Gastrocnemius medialis (tissue), 4 donors: ENCODE results near the gene PBX1. TPM values are rescaled to one million over a fixed set of nuclear protein-coding genes. Genes with fewer than 3 reads are reported as not detected.

Experiments used
- ATAC-seq, 2 donors: fragments of 150-250 bp; one replicate each; pipeline ENCODE4 v1.9.1; 2016
- DNase-seq, 2 donors: peaks; one replicate each; pipeline ENCODE4 v3.0.0-alpha.2; 2019
- H3K27ac ChIP-seq, 4 donors: fragments of 200-600 bp; sonication (generic); 1 replicate in 1 of 4; 2 replicates in 3 of 4; pipeline ENCODE4 v1.5.1; 2016 to 2018; ENCODE audit warnings: mild to moderate bottlenecking in 2 of 4, moderate library complexity in 1 of 4
- H3K27me3 ChIP-seq, 3 donors: fragments of 200-600 bp; sonication (generic) in 2 of 3; 1 replicate in 1 of 3; 2 replicates in 2 of 3; pipeline versions ENCODE4 v1.5.1 to v1.6.0; 2016 to 2019; ENCODE audit warnings: mild to moderate bottlenecking in 1 of 3, moderate library complexity in 1 of 3
- H3K36me3 ChIP-seq, 2 donors: fragments of 200-600 bp; sonication (generic) in 1 of 2; one replicate each; pipeline ENCODE4 v1.5.1; 2017 to 2018
- H3K4me1 ChIP-seq, 2 donors: fragments of 200-600 bp; sonication (generic) in 1 of 2; one replicate each; pipeline ENCODE4 v1.5.1; 2016 to 2017; ENCODE audit warnings: mild to moderate bottlenecking in 2 of 2
- H3K4me3 ChIP-seq, 4 donors: fragments of 200-600 bp; sonication (generic) in 3 of 4; 1 replicate in 1 of 4; 2 replicates in 3 of 4; pipeline ENCODE4 v1.5.1; 2016 to 2019; ENCODE audit warnings: mild to moderate bottlenecking in 2 of 4
- H3K9me3 ChIP-seq, 3 donors: fragments of 200-600 bp; sonication (generic) in 2 of 3; 1 replicate in 1 of 3; 2 replicates in 2 of 3; pipeline ENCODE4 v1.5.1; 2016 to 2019
- POLR2A ChIP-seq, 2 donors: fragments of 450-650 bp; IDR thresholded peaks; one replicate each; pipeline ENCODE4 v1.6.1; 2017; ENCODE audit warnings: antibody characterized with exemption in 2 of 2, mild to moderate bottlenecking in 2 of 2, moderate library complexity in 2 of 2
- in situ Hi-C, 4 donors: fragments of 200-750 bp; cut with MboI; loops; one replicate each; pipeline versions ENCODE4 v1.15.0 to v1.8.0; 2017; ENCODE audit warnings: low sequenced_read_pairs in 4 of 4
- intact Hi-C: fragments of 100-400 bp; cut with DNase I; formaldehyde crosslinking; loops from one replicate; pipeline ENCODE4 v1.15.1; 2023; ENCODE audit warnings: low total_unique reads
- total RNA-seq, 4 donors: library from RNA; depleted of rRNA; stranded (reverse); fragments of >200 nt; gene quantifications; one replicate each; pipeline versions ENCODE4 v1.1.0 to v1.2.3, GENCODE V29; 2016
- TF ChIP-seq, protein P1 (sequence below), 5 experiments: fragments of 450-650 bp in 3 of 5; fragments of 200-600 bp in 2 of 5; sonication (generic) in 2 of 5; IDR thresholded peaks in 4 of 5; conservative IDR thresholded peaks in 1 of 5; 1 replicate in 4 of 5; 2 replicates in 1 of 5; pipeline ENCODE4 v1.5.1; 2016 to 2019; ENCODE audit warnings: antibody characterized with exemption in 5 of 5, mild to moderate bottlenecking in 3 of 5, moderate library complexity in 3 of 5

Gene PBX1
- total RNA-seq, 4 donors from 2014 or later = 21.7 to 36.5 (median 29.0) TPM

DNA sequence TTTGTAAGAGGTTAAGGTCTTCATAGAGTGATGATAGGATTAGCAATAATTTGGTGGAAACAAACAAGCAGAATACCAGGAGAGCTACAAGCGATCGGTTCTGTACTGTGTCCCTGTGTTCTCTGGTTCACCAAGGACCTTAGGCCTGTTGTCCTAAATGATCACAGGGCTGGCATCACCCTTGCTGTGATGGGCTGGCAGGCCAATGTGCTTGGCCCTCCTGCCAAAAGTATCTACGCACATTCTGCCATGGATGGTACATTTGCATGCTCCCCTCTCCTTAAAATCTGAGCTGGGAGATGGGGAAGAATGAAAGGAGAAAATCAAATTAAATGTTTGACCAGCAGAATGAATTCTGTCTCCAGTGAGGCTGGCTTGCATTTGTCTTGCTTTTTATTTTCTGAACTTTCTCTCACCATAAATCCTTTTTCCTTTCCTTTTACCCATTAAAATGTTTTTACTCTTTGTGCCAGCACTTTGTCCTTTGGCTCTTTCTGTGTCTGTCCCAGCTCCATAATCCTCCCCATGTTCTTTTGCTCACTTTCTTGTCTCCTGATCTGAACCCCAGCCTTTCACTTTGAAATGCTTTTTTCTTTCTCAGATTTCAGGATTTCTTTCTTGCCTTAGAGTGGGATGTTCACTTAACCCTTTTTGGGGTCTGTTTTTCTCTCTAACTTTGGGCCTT is 51.7 kb downstream of the PBX1 start:
- no peaks in the 10 kb centered on the region for H3K36me3 ChIP-seq
- peak; percentile 20 to 29 for ATAC-seq
- no peak for TF ChIP-seq POLR2A (IDR thresholded peaks at IDR 0.05)
- TF ChIP-seq, protein P1, sequence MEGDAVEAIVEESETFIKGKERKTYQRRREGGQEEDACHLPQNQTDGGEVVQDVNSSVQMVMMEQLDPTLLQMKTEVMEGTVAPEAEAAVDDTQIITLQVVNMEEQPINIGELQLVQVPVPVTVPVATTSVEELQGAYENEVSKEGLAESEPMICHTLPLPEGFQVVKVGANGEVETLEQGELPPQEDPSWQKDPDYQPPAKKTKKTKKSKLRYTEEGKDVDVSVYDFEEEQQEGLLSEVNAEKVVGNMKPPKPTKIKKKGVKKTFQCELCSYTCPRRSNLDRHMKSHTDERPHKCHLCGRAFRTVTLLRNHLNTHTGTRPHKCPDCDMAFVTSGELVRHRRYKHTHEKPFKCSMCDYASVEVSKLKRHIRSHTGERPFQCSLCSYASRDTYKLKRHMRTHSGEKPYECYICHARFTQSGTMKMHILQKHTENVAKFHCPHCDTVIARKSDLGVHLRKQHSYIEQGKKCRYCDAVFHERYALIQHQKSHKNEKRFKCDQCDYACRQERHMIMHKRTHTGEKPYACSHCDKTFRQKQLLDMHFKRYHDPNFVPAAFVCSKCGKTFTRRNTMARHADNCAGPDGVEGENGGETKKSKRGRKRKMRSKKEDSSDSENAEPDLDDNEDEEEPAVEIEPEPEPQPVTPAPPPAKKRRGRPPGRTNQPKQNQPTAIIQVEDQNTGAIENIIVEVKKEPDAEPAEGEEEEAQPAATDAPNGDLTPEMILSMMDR (IDR thresholded peaks at IDR 0.05 in 4 of 5, conservative IDR thresholded peaks at IDR 0.05 in 1 of 5) = no peak
- no peak overlapping the region for H3K4me3 ChIP-seq
- intact Hi-C loops = loop anchor here (5.0 kb wide), 1 partner anchor 48 kb away; no protein-coding TSS in a partner anchor
- H3K9me3 ChIP-seq = no peaks in the 10 kb centered on the region
- peak overlapping the region; percentile 78 to 85 (median 82) for H3K27ac ChIP-seq
- in situ Hi-C loops = no loop called here
- H3K4me1 ChIP-seq = peaks cover 70 to 81% of the 10 kb centered on the region in 2 donors
- H3K27me3 ChIP-seq = no peaks in the 10 kb centered on the region
- peak in 1 of 2 donors; percentile 58 for DNase-seq

DNA sequence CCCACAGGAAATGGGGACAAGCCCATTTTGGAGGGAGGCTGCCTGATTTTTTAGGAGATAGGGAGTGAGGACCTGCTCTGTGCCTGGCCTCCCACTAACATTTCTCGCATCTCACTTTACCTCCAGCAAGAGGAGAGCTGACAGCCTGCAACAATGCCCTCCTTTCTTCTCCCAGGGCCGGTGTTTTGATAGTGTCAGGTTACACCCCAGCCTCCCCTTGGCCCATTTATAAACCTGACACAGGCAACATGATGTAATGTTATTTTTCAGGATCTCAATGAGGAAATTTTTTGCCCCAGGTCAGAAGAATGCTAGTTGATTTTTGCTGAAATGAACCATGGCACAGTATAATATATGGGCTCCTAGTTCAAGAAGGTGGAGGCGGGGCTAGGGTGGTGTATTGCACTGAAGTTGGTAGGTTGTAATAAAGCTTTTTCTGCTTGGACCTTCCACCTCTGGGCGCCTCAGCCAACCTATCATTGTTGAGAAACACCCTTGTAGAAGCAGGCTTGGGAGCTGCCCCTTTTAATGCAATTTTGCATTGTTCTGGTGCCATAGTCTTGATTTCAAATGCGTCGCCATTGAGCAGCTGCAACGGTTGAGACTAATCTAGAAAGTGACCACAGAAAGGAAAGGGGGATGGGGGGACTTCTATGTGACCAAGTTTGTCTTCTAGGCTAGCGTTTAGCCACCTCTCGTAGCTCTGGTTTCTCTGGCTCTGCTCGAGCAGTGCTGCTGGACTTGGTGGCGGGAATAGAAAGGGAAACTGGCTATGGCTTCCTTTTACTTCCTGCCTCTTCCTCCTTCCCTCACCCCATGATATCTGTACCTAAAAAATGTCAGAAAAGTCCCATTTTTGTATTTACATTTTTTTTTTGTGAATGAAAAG is 53.0 kb downstream of the PBX1 start:
- Histone ChIP-seq H3K27ac (peak overlapping the region; percentile 78 to 85 (median 82)), H3K4me3 (peak overlapping the region; percentile 34 to 43 (median 36)), H3K36me3 (no peaks in the 10 kb centered on the region), H3K9me3 (no peaks in the 10 kb centered on the region), H3K27me3 (no peaks in the 10 kb centered on the region), H3K4me1 (peaks cover 65 to 76% of the 10 kb centered on the region in 2 donors)
- in situ Hi-C loops (no loop called here), intact Hi-C loops (loop anchor here (5.0 kb wide), 1 partner anchor 50 kb away; no protein-coding TSS in a partner anchor)
- ATAC-seq = peak; percentile 77 to 84
- TF ChIP-seq, protein P1 (IDR thresholded peaks at IDR 0.05 in 4 of 5, conservative IDR thresholded peaks at IDR 0.05 in 1 of 5) = no peak
- no peak for TF ChIP-seq POLR2A (IDR thresholded peaks at IDR 0.05)
- peak; percentile 35 to 66 for DNase-seq

DNA sequence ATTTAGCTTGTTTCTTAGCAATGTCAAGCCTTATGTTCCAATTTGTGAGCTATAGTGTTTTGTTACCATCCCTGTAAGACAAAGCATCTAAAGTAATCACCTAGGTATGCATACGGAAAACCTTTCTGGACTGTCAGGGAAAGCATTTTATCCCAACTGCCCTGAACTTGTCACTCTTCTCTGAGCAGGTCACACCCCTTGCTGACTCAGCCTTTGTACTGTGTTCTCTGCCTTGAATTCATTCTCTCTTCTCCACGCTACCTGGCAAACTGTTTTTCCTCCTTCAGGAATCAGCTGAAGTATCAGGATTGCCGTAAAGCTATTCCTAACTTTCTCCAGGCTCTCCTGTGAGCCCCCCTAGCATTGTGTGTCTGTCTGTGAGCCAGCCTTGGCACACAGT is 54.2 kb downstream of the PBX1 start:
- TF ChIP-seq, protein P1 (IDR thresholded peaks at IDR 0.05 in 4 of 5, conservative IDR thresholded peaks at IDR 0.05 in 1 of 5) = no peak
- TF ChIP-seq POLR2A (IDR thresholded peaks at IDR 0.05) = no peak
- Histone ChIP-seq H3K36me3 (no peaks in the 10 kb centered on the region), H3K9me3 (no peaks in the 10 kb centered on the region), H3K4me3 (no peak overlapping the region), H3K27me3 (no peaks in the 10 kb centered on the region), H3K27ac (peak overlapping the region; percentile 78 to 85 (median 82)), H3K4me1 (peaks cover 65 to 73% of the 10 kb centered on the region in 2 donors)
- intact Hi-C loops = loop anchor here (5.0 kb wide), 1 partner anchor 51 kb away; no protein-coding TSS in a partner anchor
- DNase-seq = no peak
- peak; percentile 52 to 64 for ATAC-seq
- in situ Hi-C loops = no loop called here

DNA sequence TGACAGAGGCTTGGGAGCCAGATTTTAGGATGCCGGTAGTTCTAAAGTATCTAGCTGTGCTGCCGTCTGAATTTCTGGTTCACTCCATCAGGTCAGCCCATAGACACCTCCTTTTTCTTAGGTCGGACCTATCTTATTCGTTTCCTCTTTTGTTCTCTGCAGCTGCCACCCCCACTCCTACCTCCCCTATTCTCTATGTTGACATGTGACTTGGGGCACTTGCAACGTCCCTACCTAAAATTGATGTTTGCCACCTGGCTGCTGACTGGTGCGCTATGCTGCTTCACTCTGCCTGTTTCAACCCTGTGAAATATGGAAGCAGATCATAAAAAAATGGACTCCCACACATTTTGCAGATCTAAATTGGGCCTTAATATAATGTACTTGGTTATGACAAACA is 55.3 kb downstream of the PBX1 start:
- intact Hi-C loops = loop anchor here (5.0 kb wide), 1 partner anchor 52 kb away; no protein-coding TSS in a partner anchor
- H3K4me1 ChIP-seq = peaks cover 69 to 74% of the 10 kb centered on the region in 2 donors
- no peak for ATAC-seq

More for the DNA sequence above, 55.3 kb downstream of the PBX1 start:
- no peak for DNase-seq
- Histone ChIP-seq H3K27ac (peak overlapping the region; percentile 46 to 85 (median 80)), H3K9me3 (no peaks in the 10 kb centered on the region), H3K27me3 (no peaks in the 10 kb centered on the region), H3K36me3 (no peaks in the 10 kb centered on the region), H3K4me3 (no peak overlapping the region)
- in situ Hi-C loops = no loop called here
- TF ChIP-seq, protein P1 (IDR thresholded peaks at IDR 0.05 in 4 of 5, conservative IDR thresholded peaks at IDR 0.05 in 1 of 5) = no peak
- TF ChIP-seq POLR2A (IDR thresholded peaks at IDR 0.05) = no peak
